Loucy (cell line): Measurements from ENCODE around the gene ZNF423.

ENCODE experiments used
- EZH2phosphoT487 ChIP-seq: fragments of 200-600 bp; IDR thresholded peaks from 2 replicates; pipeline ENCODE4 v1.6.1; 2018; ENCODE audit warnings: antibody characterized with exemption, mild to moderate bottlenecking, moderate library complexity, borderline replicate concordance
- TF ChIP-seq, protein P1 (sequence below): fragments of 200-600 bp; sonication (generic); conservative IDR thresholded peaks from 2 replicates; pipeline ENCODE4 v1.5.1; 2014; ENCODE audit warnings: mild to moderate bottlenecking, antibody characterized with exemption, low read length

GRCh38 chr16:49816875-49817274, 39.0 kb downstream of the ZNF423 start:
- TF ChIP-seq, protein P1, sequence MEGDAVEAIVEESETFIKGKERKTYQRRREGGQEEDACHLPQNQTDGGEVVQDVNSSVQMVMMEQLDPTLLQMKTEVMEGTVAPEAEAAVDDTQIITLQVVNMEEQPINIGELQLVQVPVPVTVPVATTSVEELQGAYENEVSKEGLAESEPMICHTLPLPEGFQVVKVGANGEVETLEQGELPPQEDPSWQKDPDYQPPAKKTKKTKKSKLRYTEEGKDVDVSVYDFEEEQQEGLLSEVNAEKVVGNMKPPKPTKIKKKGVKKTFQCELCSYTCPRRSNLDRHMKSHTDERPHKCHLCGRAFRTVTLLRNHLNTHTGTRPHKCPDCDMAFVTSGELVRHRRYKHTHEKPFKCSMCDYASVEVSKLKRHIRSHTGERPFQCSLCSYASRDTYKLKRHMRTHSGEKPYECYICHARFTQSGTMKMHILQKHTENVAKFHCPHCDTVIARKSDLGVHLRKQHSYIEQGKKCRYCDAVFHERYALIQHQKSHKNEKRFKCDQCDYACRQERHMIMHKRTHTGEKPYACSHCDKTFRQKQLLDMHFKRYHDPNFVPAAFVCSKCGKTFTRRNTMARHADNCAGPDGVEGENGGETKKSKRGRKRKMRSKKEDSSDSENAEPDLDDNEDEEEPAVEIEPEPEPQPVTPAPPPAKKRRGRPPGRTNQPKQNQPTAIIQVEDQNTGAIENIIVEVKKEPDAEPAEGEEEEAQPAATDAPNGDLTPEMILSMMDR = no peak
- TF ChIP-seq EZH2phosphoT487 = no peak
